ENCODE results near the gene N4BP2L2. TPM values are rescaled to one million over a fixed set of nuclear protein-coding genes. Genes with fewer than 3 reads are reported as not detected.

N4BP2L2 gene
- total and polyA plus RNA-seq, 2 of the 8 experiments (the other 6 are each of a cell fraction or from before 2014, with no cell fraction given), result 14.6 to 67.6 TPM

- TF ChIP-seq SIRT6 (IDR thresholded peaks at IDR 0.05; ENCODE audit: low read length), result no peak
- no peak for TF ChIP-seq CHD2 (IDR thresholded peaks at IDR 0.05; ENCODE audit: low read length)
- 0 out of 4 replicates have a peak, but pooled peaks of 1 of the 2 experiments have one; percentile 55 for TF ChIP-seq SIN3A (conservative IDR thresholded peaks at IDR 0.05 in 1 of 2, IDR thresholded peaks at IDR 0.05 in 1 of 2; ENCODE audit: low read depth in 1 of 2, low read length in 2 of 2)
- peak; percentile 45; the same call in 1 of the 2 replicates for TF ChIP-seq TEAD4 (IDR thresholded peaks at IDR 0.05; ENCODE audit: low read depth, low read length)
- no peak for TF ChIP-seq CTCF (IDR thresholded peaks at IDR 0.05; ENCODE audit: control extremely low read depth in 1 of 3, insufficient read depth in 1 of 3, low read depth in 1 of 3, low read length in 3 of 3)
- no peak for TF ChIP-seq TBP (IDR thresholded peaks at IDR 0.05; ENCODE audit: low read depth, low read length)
- no peak for TF ChIP-seq TCF12 (IDR thresholded peaks at IDR 0.05; ENCODE audit: low read depth, low read length)
- no peak overlapping the region for H3K27ac ChIP-seq (ENCODE audit: low read depth, low read length)
- FAIRE-seq, result no peak
- POLR2A ChIA-PET (ENCODE audit: partially characterized antibody), result interaction anchor here (0.8 to 2.1 kb wide), 3 partner anchors 54 to 202 kb away, joined by 5 to 6 read pairs (median 5); no protein-coding TSS in a partner anchor
- H2AK5ac ChIP-seq (ENCODE audit: low read depth, low read length), result no peak overlapping the region
- H4K8ac ChIP-seq (ENCODE audit: extremely low read depth, insufficient read depth, low read length), result no peak overlapping the region
- DNase-seq (ENCODE audit: low read depth in 1 of 2, low spot score in 2 of 2), result no peak
- peaks cover 10% of the 10 kb centered on the region for H3K23me2 ChIP-seq (ENCODE audit: low read depth, low read length)
- no peak overlapping the region for H4K5ac ChIP-seq (ENCODE audit: insufficient read length, low read depth, low read length)
- H3K9me3 ChIP-seq (ENCODE audit: insufficient read depth in 2 of 2, low read depth in 1 of 2, low read length in 1 of 2), result no peaks in the 10 kb centered on the region
- H4K20me1 ChIP-seq (replicated peaks in 1 of 2; ENCODE audit: control insufficient read depth in 1 of 2, insufficient read depth in 2 of 2, low read length in 2 of 2), result peaks cover 0 to 8% of the 10 kb centered on the region in 2 experiments
- H2AFZ ChIP-seq (ENCODE audit: low read length), result peak overlapping the region; percentile 62
- H3K4me3 ChIP-seq (ENCODE audit: extremely low read depth in 1 of 4, insufficient read depth in 2 of 4, low read depth in 3 of 4, low read length in 4 of 4), result peak overlapping the region; percentile 29 to 79 (median 40); a peak in 6 of 8 replicates
- no peaks in the 10 kb centered on the region for H3K36me3 ChIP-seq (ENCODE audit: control insufficient read depth in 2 of 4, insufficient read depth in 4 of 4, low read length in 3 of 4)
- no peak overlapping the region for H2BK120ac ChIP-seq (replicated peaks; ENCODE audit: low read depth, low read length)
- H3K4me1 ChIP-seq (replicated peaks in 1 of 4; ENCODE audit: control insufficient read depth in 3 of 4, insufficient read depth in 4 of 4, low read length in 3 of 4), result peaks cover 0 to 5% (median 2%) of the 10 kb centered on the region in 4 experiments; a peak in 1 of 7 replicates
- no peak overlapping the region for H3K18ac ChIP-seq (ENCODE audit: extremely low read depth, low read length)
- H3K79me2 ChIP-seq (ENCODE audit: control insufficient read depth in 1 of 2, insufficient read depth in 2 of 2, low read length in 2 of 2), result peaks cover 0 to 35% of the 10 kb centered on the region in 2 experiments; a peak in 3 of 4 replicates
- H3K23ac ChIP-seq (ENCODE audit: insufficient read length), result no peak overlapping the region
- CTCF ChIA-PET (ENCODE audit: partially characterized antibody), result interaction anchor here (0.7 to 1.7 kb wide), 8 partner anchors 15 to 207 kb away, joined by 3 to 7 read pairs (median 4); no protein-coding TSS in a partner anchor
- no peaks in the 10 kb centered on the region for H3K27me3 ChIP-seq (replicated peaks in 1 of 4; ENCODE audit: control insufficient read depth in 3 of 4, extremely low read depth in 1 of 4, insufficient read depth in 3 of 4, low read length in 3 of 4)
- no peak overlapping the region for H2BK12ac ChIP-seq (ENCODE audit: low read depth, low read length)
- H2BK15ac ChIP-seq (ENCODE audit: low read length), result no peak overlapping the region
- 36% methylated on average over 8 of the region's 8 CpGs; no CpG with 5 or more reads in 1 of the 2 experiments for WGBS, 2 experiments (ENCODE audit: extremely low coverage in 1 of 2, insufficient coverage in 1 of 2, insufficient read length in 1 of 2, insufficient replicate concordance in 2 of 2, low coverage in 1 of 2, low lambda C conversion rate in 2 of 2, missing lambda C conversion rate in 1 of 2)
- no peak overlapping the region for H2BK5ac ChIP-seq (ENCODE audit: low read depth, low read length)
- H3K9ac ChIP-seq (replicated peaks in 1 of 4; ENCODE audit: extremely low read depth in 1 of 4, low read depth in 3 of 4, low read length in 3 of 4), result no peak overlapping the region
- H3K4me2 ChIP-seq (ENCODE audit: insufficient read depth in 1 of 2, low read depth in 2 of 2, low read length in 2 of 2), result peak overlapping the region; percentile 42 to 70
- H4K91ac ChIP-seq (replicated peaks; ENCODE audit: insufficient read length, low read length), result no peak overlapping the region
- H2BK20ac ChIP-seq (ENCODE audit: low read length), result no peak overlapping the region
- H3K4ac ChIP-seq (replicated peaks; ENCODE audit: insufficient read length, low read depth, low read length), result no peak overlapping the region
- no peaks in the 10 kb centered on the region; the same call in 1 of the 2 replicates for H3K79me1 ChIP-seq (ENCODE audit: low read depth, low read length)
- no peak overlapping the region for H3K14ac ChIP-seq (ENCODE audit: insufficient read length)
- H3K56ac ChIP-seq (replicated peaks; ENCODE audit: insufficient read length, low read depth, low read length), result no peak overlapping the region
Measured at GRCh38 chr13:32585550-32586079, 47.0 kb upstream of the N4BP2L2 start.
